ENCODE data around the gene SNAPC3. TPM values are rescaled to one million over a fixed set of nuclear protein-coding genes. Genes with fewer than 3 reads are reported as not detected.

Gene SNAPC3
- total and polyA plus RNA-seq, 8 donors = 7.7 to 217 (median 21.3) TPM

GRCh38 chr9:15501179-15501578 is 78.5 kb downstream of the SNAPC3 start:
- no peaks in the 10 kb centered on the region for H3K9me3 ChIP-seq
- DNase-seq = peak in 1 of 2 donors; percentile 15
- TF ChIP-seq POLR2AphosphoS5 (IDR thresholded peaks at IDR 0.05) = no peak
- peak in 1 of 7 experiments; percentile 11 for TF ChIP-seq CTCF (IDR thresholded peaks at IDR 0.05)
- no peak for TF ChIP-seq EP300 (IDR thresholded peaks at IDR 0.05)
- no peaks in the 10 kb centered on the region for H3K27me3 ChIP-seq
- H3K4me1 ChIP-seq = peaks cover 0 to 21% (median 12%) of the 10 kb centered on the region in 4 donors
- H3K36me3 ChIP-seq = peaks cover 3 to 42% (median 27%) of the 10 kb centered on the region in 4 donors
- no peak overlapping the region for H3K27ac ChIP-seq
- H3K4me3 ChIP-seq = no peak overlapping the region
- intact Hi-C loops (cut with DNase I; ENCODE audit: low total_unique reads) = no loop called here
- WGBS, 5 donors = 21 to 33% (median 26%) methylated on average over 6 of the region's 6 CpGs

GRCh38 chr9:15501803-15502202 is 79.1 kb downstream of the SNAPC3 start:
- Histone ChIP-seq H3K27me3 (no peaks in the 10 kb centered on the region), H3K9me3 (no peaks in the 10 kb centered on the region), H3K4me3 (no peak overlapping the region), H3K4me1 (peaks cover 0 to 20% (median 12%) of the 10 kb centered on the region in 4 donors), H3K27ac (no peak overlapping the region), H3K36me3 (peaks cover 3 to 48% (median 33%) of the 10 kb centered on the region in 4 donors)
- 88 to 91% (median 90%) methylated on average over 5 of the region's 5 CpGs for WGBS, 5 donors
- DNase-seq = no peak
- no peak for TF ChIP-seq EP300 (IDR thresholded peaks at IDR 0.05)
- no peak for TF ChIP-seq POLR2AphosphoS5 (IDR thresholded peaks at IDR 0.05)
- TF ChIP-seq CTCF (IDR thresholded peaks at IDR 0.05) = no peak
- TF ChIP-seq POLR2A (IDR thresholded peaks at IDR 0.05) = no peak
- intact Hi-C loops (cut with DNase I; ENCODE audit: low total_unique reads) = no loop called here

- 87 to 95% (median 94%) methylated on average over 3 of the region's 3 CpGs for WGBS, 5 donors
- TF ChIP-seq POLR2AphosphoS5 (IDR thresholded peaks at IDR 0.05) = no peak
- H3K27me3 ChIP-seq = no peaks in the 10 kb centered on the region
- H3K9me3 ChIP-seq = no peaks in the 10 kb centered on the region
- H3K4me1 ChIP-seq = peaks cover 13 to 42% (median 24%) of the 10 kb centered on the region in 4 donors
- peaks cover 0 to 60% (median 38%) of the 10 kb centered on the region in 4 donors for H3K36me3 ChIP-seq
- H3K4me3 ChIP-seq = no peak overlapping the region
- H3K27ac ChIP-seq = no peak overlapping the region
- no peak for DNase-seq
- intact Hi-C loops (cut with DNase I; ENCODE audit: low total_unique reads) = no loop called here
Measured at GRCh38 chr9:15505921-15506320, 83.2 kb downstream of the SNAPC3 start.

- peak; percentile 33 to 76 for DNase-seq
- intact Hi-C loops (cut with DNase I; ENCODE audit: low total_unique reads) = no loop called here
Measured at GRCh38 chr9:15509931-15510788, 87.5 kb downstream of the SNAPC3 start.

More at GRCh38 chr9:15509931-15510788, 87.5 kb downstream of the SNAPC3 start:
- peaks cover 0 to 28% (median 23%) of the 10 kb centered on the region in 4 donors for H3K36me3 ChIP-seq
- no peak for TF ChIP-seq CTCF (IDR thresholded peaks at IDR 0.05)
- no peak for TF ChIP-seq POLR2AphosphoS5 (IDR thresholded peaks at IDR 0.05)
- TF ChIP-seq EP300 (IDR thresholded peaks at IDR 0.05) = no peak
- no peak for TF ChIP-seq POLR2A (IDR thresholded peaks at IDR 0.05)
- H3K27me3 ChIP-seq = no peaks in the 10 kb centered on the region
- 0 to 1% (median 1%) methylated on average over 35 to 76 of the region's 76 CpGs for WGBS, 5 donors
- peaks cover 16 to 34% (median 26%) of the 10 kb centered on the region in 4 donors for H3K4me1 ChIP-seq
- H3K4me3 ChIP-seq = peak overlapping the region; percentile 92 to 97 (median 96)
- peak overlapping the region; percentile 89 to 96 (median 93) for H3K27ac ChIP-seq
- no peaks in the 10 kb centered on the region for H3K9me3 ChIP-seq

All from stomach (tissue), 9 donors.